Measurements from ENCODE around the gene C17orf107. TPM values are rescaled to one million over a fixed set of nuclear protein-coding genes. Genes with fewer than 3 reads are reported as not detected.

Gene C17orf107
- polyA plus RNA-seq (2013, experiment 1 of 2), result 0.24 TPM
- 0.39 TPM for polyA plus RNA-seq (2013, experiment 2 of 2)

GRCh38 chr17:4899341-4900230 lies at the start of gene C17orf107:
Gene C17orf107, plus strand, starts transcription at chr17:4899536. Its CDS starts 227 bp downstream, at chr17:4899763.
- H3K9ac ChIP-seq (ENCODE audit: low read length), result peak within 1 kb of the TSS; percentile 32
- H4K5ac ChIP-seq (ENCODE audit: low read length), result no peak within 1 kb of the TSS
- H4K8ac ChIP-seq (ENCODE audit: low read depth, low read length), result no peak within 1 kb of the TSS
- H3K79me2 ChIP-seq (ENCODE audit: control insufficient read depth, insufficient read depth, low read length), result no peaks in the 10 kb centered on the region
- peak within 1 kb of the TSS; percentile 56 for H3K4me2 ChIP-seq (ENCODE audit: low read length)
- H3K4ac ChIP-seq (ENCODE audit: low read depth, low read length), result no peak within 1 kb of the TSS
- H3K79me1 ChIP-seq (ENCODE audit: low read length), result no peaks in the 10 kb centered on the region
- WGBS (ENCODE audit: extremely low coverage, insufficient coverage, low lambda C conversion rate), result no CpG with 5 or more reads among the region's 60 CpGs
- H2BK15ac ChIP-seq (replicated peaks; ENCODE audit: low read depth), result no peak within 1 kb of the TSS
- H2BK120ac ChIP-seq (ENCODE audit: low read depth, low read length), result no peak within 1 kb of the TSS
- H3K27ac ChIP-seq (ENCODE audit: low read depth, low read length), result no peak within 1 kb of the TSS
- no peak within 1 kb of the TSS for H3K18ac ChIP-seq (ENCODE audit: low read length)
- no peak within 1 kb of the TSS for H3K23ac ChIP-seq (ENCODE audit: low read length)
- H3K4me1 ChIP-seq (ENCODE audit: control insufficient read depth, low read depth, low read length), result no peaks in the 10 kb centered on the region
- no peak within 1 kb of the TSS for H2BK5ac ChIP-seq (ENCODE audit: low read length)
- no peaks in the 10 kb centered on the region for H3K27me3 ChIP-seq (ENCODE audit: insufficient read depth, low read length, poor library complexity)
- DNase-seq, result peak; percentile 38
- H3K4me3 ChIP-seq (ENCODE audit: low read length), result no peak within 1 kb of the TSS
- no peak within 1 kb of the TSS for H2AK5ac ChIP-seq (ENCODE audit: low read length)
- peaks cover 2% of the 10 kb centered on the region for H3K36me3 ChIP-seq (ENCODE audit: control insufficient read depth, insufficient read depth, low read length)
- H3K56ac ChIP-seq (ENCODE audit: low read length), result no peak within 1 kb of the TSS

GRCh38 chr17:4850246-4850645 lies 49.1 kb upstream of the C17orf107 start:
- H3K9ac ChIP-seq (ENCODE audit: low read length), result no peak overlapping the region
- H3K27me3 ChIP-seq (ENCODE audit: insufficient read depth, low read length, poor library complexity), result no peaks in the 10 kb centered on the region
- H2BK15ac ChIP-seq (replicated peaks; ENCODE audit: low read depth), result no peak overlapping the region
- H2BK5ac ChIP-seq (ENCODE audit: low read length), result no peak overlapping the region
- H2AK5ac ChIP-seq (ENCODE audit: low read length), result no peak overlapping the region
- H3K4me2 ChIP-seq (ENCODE audit: low read length), result no peak overlapping the region
- no peak overlapping the region for H2BK120ac ChIP-seq (ENCODE audit: low read depth, low read length)
- H3K79me2 ChIP-seq (ENCODE audit: control insufficient read depth, insufficient read depth, low read length), result no peaks in the 10 kb centered on the region
- H4K5ac ChIP-seq (ENCODE audit: low read length), result no peak overlapping the region
- no peak overlapping the region for H3K4ac ChIP-seq (ENCODE audit: low read depth, low read length)
- H3K27ac ChIP-seq (ENCODE audit: low read depth, low read length), result no peak overlapping the region
- no CpG with 5 or more reads among the region's 2 CpGs for WGBS (ENCODE audit: extremely low coverage, insufficient coverage, low lambda C conversion rate)
- no peak for DNase-seq
- no peaks in the 10 kb centered on the region for H3K36me3 ChIP-seq (ENCODE audit: control insufficient read depth, insufficient read depth, low read length)
- H4K8ac ChIP-seq (ENCODE audit: low read depth, low read length), result no peak overlapping the region
- H3K18ac ChIP-seq (ENCODE audit: low read length), result no peak overlapping the region
- H3K56ac ChIP-seq (ENCODE audit: low read length), result peak overlapping the region; percentile 20
- peaks cover 11% of the 10 kb centered on the region for H3K4me1 ChIP-seq (ENCODE audit: control insufficient read depth, low read depth, low read length)
- H3K23ac ChIP-seq (ENCODE audit: low read length), result no peak overlapping the region
- no peak overlapping the region for H3K4me3 ChIP-seq (ENCODE audit: low read length)
- H3K79me1 ChIP-seq (ENCODE audit: low read length), result peaks cover 11% of the 10 kb centered on the region

GRCh38 chr17:4851084-4851483 lies 48.3 kb upstream of the C17orf107 start:
- no peak overlapping the region for H2BK120ac ChIP-seq (ENCODE audit: low read depth, low read length)
- H3K27me3 ChIP-seq (ENCODE audit: insufficient read depth, low read length, poor library complexity), result no peaks in the 10 kb centered on the region
- no peak overlapping the region for H4K5ac ChIP-seq (ENCODE audit: low read length)
- WGBS (ENCODE audit: extremely low coverage, insufficient coverage, low lambda C conversion rate), result no CpG with 5 or more reads among the region's 3 CpGs
- peaks cover 11% of the 10 kb centered on the region for H3K4me1 ChIP-seq (ENCODE audit: control insufficient read depth, low read depth, low read length)
- H3K4ac ChIP-seq (ENCODE audit: low read depth, low read length), result no peak overlapping the region
- H2AK5ac ChIP-seq (ENCODE audit: low read length), result no peak overlapping the region
- peak overlapping the region; percentile 1 for H3K27ac ChIP-seq (ENCODE audit: low read depth, low read length)
- no peaks in the 10 kb centered on the region for H3K79me2 ChIP-seq (ENCODE audit: control insufficient read depth, insufficient read depth, low read length)
- no peak overlapping the region for H3K9ac ChIP-seq (ENCODE audit: low read length)
- peaks cover 9% of the 10 kb centered on the region for H3K79me1 ChIP-seq (ENCODE audit: low read length)
- no peak for DNase-seq
- H2BK15ac ChIP-seq (replicated peaks; ENCODE audit: low read depth), result no peak overlapping the region
- H3K18ac ChIP-seq (ENCODE audit: low read length), result no peak overlapping the region
- no peak overlapping the region for H2BK5ac ChIP-seq (ENCODE audit: low read length)
- H3K4me2 ChIP-seq (ENCODE audit: low read length), result no peak overlapping the region
- H3K4me3 ChIP-seq (ENCODE audit: low read length), result no peak overlapping the region
- no peaks in the 10 kb centered on the region for H3K36me3 ChIP-seq (ENCODE audit: control insufficient read depth, insufficient read depth, low read length)
- H4K8ac ChIP-seq (ENCODE audit: low read depth, low read length), result no peak overlapping the region
- no peak overlapping the region for H3K23ac ChIP-seq (ENCODE audit: low read length)
- peak overlapping the region; percentile 68 for H3K56ac ChIP-seq (ENCODE audit: low read length)

- Histone ChIP-seq H3K56ac (ENCODE audit: low read length) (no peak overlapping the region), H3K18ac (ENCODE audit: low read length) (no peak overlapping the region), H3K79me1 (ENCODE audit: low read length) (peaks cover 5% of the 10 kb centered on the region), H3K27me3 (ENCODE audit: insufficient read depth, low read length, poor library complexity) (no peaks in the 10 kb centered on the region), H2BK120ac (ENCODE audit: low read depth, low read length) (no peak overlapping the region), H2AK5ac (ENCODE audit: low read length) (no peak overlapping the region), H3K36me3 (ENCODE audit: control insufficient read depth, insufficient read depth, low read length) (no peaks in the 10 kb centered on the region), H3K9ac (ENCODE audit: low read length) (no peak overlapping the region), H3K4me3 (ENCODE audit: low read length) (no peak overlapping the region), H3K27ac (ENCODE audit: low read depth, low read length) (no peak overlapping the region), H4K5ac (ENCODE audit: low read length) (no peak overlapping the region), H3K4ac (ENCODE audit: low read depth, low read length) (no peak overlapping the region), H3K23ac (ENCODE audit: low read length) (no peak overlapping the region), H3K79me2 (ENCODE audit: control insufficient read depth, insufficient read depth, low read length) (no peaks in the 10 kb centered on the region), H4K8ac (ENCODE audit: low read depth, low read length) (no peak overlapping the region), H3K4me2 (ENCODE audit: low read length) (no peak overlapping the region), H2BK5ac (ENCODE audit: low read length) (no peak overlapping the region), H2BK15ac (replicated peaks; ENCODE audit: low read depth) (no peak overlapping the region), H3K4me1 (ENCODE audit: control insufficient read depth, low read depth, low read length) (peaks cover 13% of the 10 kb centered on the region)
- DNase-seq, result no peak
Observed at GRCh38 chr17:4852567-4853207, 46.6 kb upstream of the C17orf107 start.

GRCh38 chr17:4853208-4853671 lies 46.1 kb upstream of the C17orf107 start:
- Histone ChIP-seq H3K36me3 (ENCODE audit: control insufficient read depth, insufficient read depth, low read length) (no peaks in the 10 kb centered on the region), H3K4ac (ENCODE audit: low read depth, low read length) (no peak overlapping the region), H3K79me2 (ENCODE audit: control insufficient read depth, insufficient read depth, low read length) (no peaks in the 10 kb centered on the region), H3K4me2 (ENCODE audit: low read length) (no peak overlapping the region), H4K5ac (ENCODE audit: low read length) (no peak overlapping the region), H3K4me1 (ENCODE audit: control insufficient read depth, low read depth, low read length) (peaks cover 16% of the 10 kb centered on the region), H3K4me3 (ENCODE audit: low read length) (no peak overlapping the region), H3K27ac (ENCODE audit: low read depth, low read length) (no peak overlapping the region), H3K27me3 (ENCODE audit: insufficient read depth, low read length, poor library complexity) (no peaks in the 10 kb centered on the region), H2BK120ac (ENCODE audit: low read depth, low read length) (no peak overlapping the region), H4K8ac (ENCODE audit: low read depth, low read length) (no peak overlapping the region), H3K23ac (ENCODE audit: low read length) (no peak overlapping the region), H3K56ac (ENCODE audit: low read length) (no peak overlapping the region), H3K18ac (ENCODE audit: low read length) (no peak overlapping the region), H2BK15ac (replicated peaks; ENCODE audit: low read depth) (no peak overlapping the region), H3K9ac (ENCODE audit: low read length) (no peak overlapping the region), H3K79me1 (ENCODE audit: low read length) (peaks cover 5% of the 10 kb centered on the region), H2BK5ac (ENCODE audit: low read length) (no peak overlapping the region), H2AK5ac (ENCODE audit: low read length) (no peak overlapping the region)
- no CpG with 5 or more reads among the region's 2 CpGs for WGBS (ENCODE audit: extremely low coverage, insufficient coverage, low lambda C conversion rate)
- DNase-seq, result no peak

Data from mesendoderm (in vitro differentiated cells).